NCI-H69 (cell line): Measurements from ENCODE around the gene BRSK2.

Experiments used
- DNase-seq: peaks from one replicate; lab custom pipeline; 2025; lab: John Stamatoyannopoulos, UW

The BRSK2 gene

GRCh38 chr11:1483445-1483961 lies 93.8 kb downstream of the BRSK2 start:
- DNase-seq: no peak

DNA sequence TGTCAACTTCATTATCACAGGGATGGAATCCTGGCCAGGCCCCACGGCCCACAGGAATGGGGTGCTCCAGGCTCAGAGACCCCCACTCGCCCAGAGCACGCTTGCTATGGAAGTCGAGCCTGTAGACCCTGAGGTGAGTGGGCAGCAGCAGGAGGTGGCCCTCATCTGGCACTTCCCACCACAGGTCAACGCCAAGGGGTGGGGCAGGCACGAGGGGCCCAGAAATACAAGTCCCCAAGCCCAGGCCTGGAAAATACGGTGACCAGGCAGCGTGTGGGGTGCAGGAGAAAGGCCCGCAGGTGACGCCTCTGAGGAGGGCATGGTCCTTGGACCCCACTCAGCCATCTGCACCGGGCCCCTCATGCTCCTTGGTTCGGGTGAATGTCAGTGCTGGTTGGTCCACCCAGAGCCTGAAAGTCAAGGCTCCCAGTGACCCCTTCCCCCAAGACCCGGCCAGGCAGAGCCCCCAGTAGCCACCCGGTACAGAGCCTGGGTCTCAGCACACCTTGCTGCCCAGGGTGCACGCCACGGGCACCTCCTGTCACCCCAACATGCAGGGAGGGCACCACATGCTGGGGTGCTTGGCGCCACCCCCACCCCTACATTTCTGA lies 94.4 kb downstream of the BRSK2 start:
- no peak for DNase-seq

- peak; percentile 88 for DNase-seq
Measured at GRCh38 chr11:1484695-1485503, 95.2 kb downstream of the BRSK2 start.

DNA sequence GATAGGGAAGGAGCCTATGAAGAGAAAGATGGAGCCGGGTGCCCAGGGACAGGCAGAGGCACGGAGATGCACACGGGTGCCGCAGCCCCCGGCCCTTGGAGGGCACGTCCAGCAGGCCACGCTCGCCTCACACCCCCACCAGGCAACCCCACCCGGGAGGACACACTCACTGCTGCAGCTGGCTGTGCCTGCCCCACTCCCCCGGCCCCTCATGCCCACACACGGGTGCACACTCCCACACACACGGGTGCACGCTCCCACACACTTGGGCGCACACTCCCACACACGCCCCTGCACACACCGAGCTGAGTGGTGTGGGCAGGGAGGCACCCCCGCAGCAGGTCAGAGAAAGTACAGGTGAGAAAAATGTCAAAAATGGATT lies 95.8 kb downstream of the BRSK2 start:
- DNase-seq: no peak

DNA sequence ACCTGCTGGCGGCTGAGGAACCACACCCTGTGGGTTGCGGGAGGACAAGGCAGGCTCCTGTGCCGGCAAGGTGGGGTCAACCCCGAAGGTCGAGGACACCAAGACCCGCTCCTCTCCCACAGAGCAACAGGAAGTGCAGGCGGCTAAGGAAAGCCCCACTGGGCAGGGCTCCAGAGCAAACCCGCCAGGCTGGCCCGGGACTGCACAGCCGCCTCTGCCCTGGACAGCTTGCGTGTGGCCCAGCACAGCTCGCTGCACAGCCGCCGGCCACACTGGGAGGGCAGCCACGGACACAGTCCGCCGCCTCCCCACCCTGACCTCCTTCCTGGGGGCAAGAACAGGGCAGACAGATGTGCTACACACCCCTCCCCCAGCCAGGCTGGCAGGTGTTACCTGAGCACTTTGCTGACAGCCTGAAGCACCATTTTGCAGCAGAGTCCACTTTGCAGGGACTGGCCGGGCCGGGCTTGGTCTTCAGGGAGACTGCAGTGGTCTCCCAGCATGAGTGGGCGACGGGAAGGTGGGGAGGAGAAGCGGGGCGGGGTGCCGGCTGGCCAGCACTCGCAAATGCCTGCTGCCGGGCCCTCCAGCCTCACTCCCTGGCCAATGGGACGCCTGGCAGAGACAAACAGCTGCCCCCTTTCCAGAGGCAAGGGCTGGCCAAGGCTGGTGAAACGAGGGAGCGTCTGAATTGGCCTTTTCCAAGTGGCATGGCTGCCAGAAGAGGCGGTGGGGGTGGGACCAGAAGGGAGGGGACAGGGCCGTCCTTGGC lies 96.5 kb downstream of the BRSK2 start, which contains the start of gene MOB2:
MOB2 (minus strand) TSS at position 726 of the 772 bp plus-strand sequence; CDS start at position 503, 223 bp downstream.
- peak; percentile 72 for DNase-seq

GRCh38 chr11:1487091-1487850 lies 97.5 kb downstream of the BRSK2 start:
- no peak for DNase-seq

DNA sequence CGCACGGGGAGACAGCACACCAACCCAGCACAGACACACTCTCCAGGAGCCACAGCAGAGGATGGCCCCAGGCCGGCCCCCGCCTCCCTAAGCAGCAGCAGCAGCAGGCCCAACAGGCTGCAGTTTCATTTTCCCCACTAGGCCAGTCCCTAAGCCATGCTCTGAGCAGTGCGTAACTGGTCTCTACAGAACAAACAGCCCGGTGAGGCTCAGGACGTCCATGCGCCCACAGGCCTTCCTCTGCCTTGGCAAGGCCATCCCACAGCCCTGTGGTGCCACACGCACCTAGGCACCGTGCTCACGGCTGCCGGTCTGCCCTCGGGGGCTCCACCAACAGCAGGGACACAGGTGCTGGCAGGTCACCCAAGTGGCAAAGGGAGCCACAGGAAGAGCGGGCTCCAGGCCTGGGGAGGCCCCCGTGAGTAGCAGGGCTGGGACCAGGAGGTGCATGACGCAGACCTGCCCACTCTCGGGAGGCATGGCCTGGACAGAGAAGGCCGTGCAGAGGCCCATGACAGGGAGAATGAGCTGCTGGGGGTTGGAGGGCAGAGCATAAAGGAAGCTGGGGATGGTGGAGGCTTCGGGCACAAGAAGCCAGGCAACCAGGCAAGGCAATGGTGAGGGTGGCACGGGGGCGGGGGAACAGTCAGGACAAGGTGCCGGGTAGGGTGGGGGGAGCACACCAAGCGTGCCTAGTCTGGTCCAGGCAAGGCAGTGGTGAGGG lies 98.3 kb downstream of the BRSK2 start:
- peak; percentile 34 for DNase-seq

GRCh38 chr11:1488575-1489180 lies 98.9 kb downstream of the BRSK2 start:
- DNase-seq: no peak

- no peak for DNase-seq
Measured at GRCh38 chr11:1490651-1491050, 100.9 kb downstream of the BRSK2 start.

DNA sequence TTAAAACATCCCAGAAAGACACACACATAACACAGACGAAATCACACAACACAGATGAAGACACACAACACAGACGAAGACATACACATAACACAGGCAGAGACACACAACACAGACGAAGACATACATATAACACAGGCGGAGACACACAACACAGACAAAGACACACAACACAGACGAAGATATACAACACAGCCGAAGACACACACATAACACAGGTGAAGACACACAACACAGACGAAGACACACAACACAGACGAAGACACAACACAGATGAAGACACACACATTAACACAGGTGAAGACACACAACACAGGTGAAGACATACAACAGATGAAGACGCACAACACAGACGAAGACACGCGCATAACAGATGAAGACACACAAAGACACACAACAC lies 101.6 kb downstream of the BRSK2 start:
- no peak for DNase-seq

DNA sequence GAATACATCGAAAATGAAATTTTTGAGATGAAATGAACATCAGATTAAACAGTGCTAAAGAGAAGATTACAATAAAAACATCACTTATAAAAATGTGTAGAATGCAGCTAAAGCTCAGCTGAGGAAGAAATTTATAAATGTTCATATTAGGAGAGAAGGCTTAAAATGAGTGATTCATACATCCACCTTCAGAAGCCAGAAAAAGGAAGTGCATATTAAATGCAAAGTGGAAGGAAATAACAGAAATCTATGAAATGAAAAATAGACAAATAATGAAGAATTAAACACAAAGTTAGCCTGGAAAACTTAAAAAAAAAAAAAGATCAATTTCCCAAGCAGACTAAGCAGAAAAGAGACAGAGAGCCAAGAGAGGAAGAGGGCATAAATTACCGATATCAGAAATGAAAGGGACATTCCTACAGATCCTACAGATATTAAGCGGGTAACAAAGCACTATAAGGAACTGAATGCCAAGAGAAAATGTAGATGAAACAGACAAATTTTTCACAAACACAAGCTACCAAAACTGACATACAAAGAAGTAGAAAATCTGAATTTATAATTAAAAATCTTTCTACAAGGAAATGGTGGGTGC lies 104.0 kb downstream of the BRSK2 start:
- DNase-seq: no peak

GRCh38 chr11:1494650-1495049 lies 104.9 kb downstream of the BRSK2 start:
- peak; percentile 54 for DNase-seq

- DNase-seq: no peak
Measured at GRCh38 chr11:1496091-1496760, 106.5 kb downstream of the BRSK2 start.

DNA sequence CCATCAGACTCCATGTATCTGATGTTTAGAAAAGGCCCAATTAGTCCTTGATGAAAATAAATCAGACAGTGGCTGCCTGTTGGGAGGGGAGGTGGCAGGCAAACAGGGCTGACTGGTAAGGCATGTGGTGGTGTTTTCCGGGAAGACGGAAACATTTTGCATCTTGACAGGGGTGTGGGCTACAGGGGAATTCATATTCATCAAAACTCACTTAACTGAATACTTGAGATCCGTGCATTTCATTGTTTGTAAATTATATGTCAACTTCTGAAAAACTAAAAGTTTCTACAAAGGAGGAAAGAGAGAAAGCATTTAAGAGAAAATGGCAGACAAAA lies 107.0 kb downstream of the BRSK2 start:
- no peak for DNase-seq

- DNase-seq: peak; percentile 68
Measured at GRCh38 chr11:1497600-1497999, 107.9 kb downstream of the BRSK2 start.

DNA sequence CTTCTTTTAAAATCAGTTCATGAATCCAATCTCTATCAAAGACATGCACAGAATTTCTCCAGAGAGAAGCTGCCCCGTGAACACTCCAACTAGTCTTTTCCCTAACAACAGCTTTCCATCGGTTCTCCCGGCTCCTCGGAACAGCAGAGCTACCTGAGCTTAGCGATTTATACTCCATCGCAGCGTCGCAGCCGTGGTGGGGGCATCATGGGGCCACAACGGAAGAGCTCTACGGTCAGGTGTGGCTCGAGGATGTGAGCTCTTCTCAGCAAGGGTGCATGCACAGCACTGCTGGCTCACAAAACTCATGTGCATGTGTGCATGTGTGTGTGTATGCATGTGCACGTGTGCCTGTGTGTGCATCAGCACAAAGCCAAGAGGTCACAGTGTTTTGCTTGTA lies 108.5 kb downstream of the BRSK2 start:
- DNase-seq: no peak

DNA sequence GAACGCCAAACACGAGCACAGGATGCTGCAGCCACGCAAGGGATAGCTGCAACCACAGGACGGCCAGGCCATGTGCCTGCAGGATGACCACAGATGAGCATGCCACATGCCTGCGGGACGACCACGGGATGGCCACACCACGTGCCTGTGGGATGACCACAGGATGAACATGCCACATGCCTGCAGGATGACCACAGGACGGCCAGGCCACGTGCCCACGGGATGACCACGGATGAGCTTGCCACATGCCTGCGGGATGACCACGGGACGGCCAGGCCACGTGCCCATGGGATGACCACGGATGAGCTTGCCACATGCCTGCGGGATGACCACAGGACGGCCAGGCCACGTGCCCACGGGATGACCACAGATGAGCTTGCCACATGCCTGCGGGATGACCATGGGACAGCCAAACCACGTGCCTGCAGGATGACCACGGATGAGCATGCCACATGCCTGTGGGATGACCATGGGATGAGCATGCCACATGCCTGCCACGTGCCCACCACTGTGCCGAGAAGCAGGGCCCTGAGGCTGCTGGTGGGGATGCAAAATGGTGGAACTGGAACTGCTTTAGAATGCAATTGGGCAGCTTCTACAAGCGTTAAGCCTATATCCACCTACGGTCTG lies 109.6 kb downstream of the BRSK2 start:
- DNase-seq: no peak

- no peak for DNase-seq
Measured at GRCh38 chr11:1499899-1500298, 110.2 kb downstream of the BRSK2 start.
